ENCODE results near the gene SERHL2.
A peak's percentile ranks its signal among the peaks of the same experiment; 100 is the strongest.
"Not testable (repeated sequence)": the region's sequence is repeated elsewhere in the genome, so short reads cannot be mapped to it uniquely, and the experiment has no call there.

SERHL2 gene

DNA sequence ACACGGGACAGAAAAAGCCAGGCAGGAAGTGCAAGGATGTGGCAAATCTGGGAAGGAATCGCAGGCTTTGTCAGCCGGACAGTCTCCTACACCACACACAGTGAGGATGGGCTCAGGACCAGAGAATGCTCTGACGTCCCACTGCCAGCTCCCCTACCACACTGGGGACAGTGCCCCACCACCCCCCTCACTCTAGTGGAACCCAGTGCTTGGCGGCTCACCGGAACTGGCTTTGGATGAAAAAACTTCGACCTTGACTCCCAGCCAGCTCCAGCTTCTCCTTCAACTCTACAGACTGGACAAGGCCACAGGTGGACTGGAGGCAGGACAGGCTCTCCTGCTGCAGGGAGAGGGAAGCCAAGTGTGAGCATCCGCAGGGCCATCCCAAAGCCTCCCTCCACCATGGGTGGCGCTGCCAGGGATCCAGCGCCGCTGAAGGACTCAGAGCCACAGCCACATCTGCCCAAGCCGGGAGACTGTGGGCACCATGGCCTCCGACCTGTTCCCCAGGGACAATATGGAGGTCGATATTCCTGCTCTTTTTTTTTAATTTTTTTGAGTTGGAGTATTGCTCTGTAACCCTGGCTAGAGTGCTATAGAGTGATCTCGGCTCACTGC lies 24.0 kb downstream of the SERHL2 start:
- TF ChIP-seq, protein P1, sequence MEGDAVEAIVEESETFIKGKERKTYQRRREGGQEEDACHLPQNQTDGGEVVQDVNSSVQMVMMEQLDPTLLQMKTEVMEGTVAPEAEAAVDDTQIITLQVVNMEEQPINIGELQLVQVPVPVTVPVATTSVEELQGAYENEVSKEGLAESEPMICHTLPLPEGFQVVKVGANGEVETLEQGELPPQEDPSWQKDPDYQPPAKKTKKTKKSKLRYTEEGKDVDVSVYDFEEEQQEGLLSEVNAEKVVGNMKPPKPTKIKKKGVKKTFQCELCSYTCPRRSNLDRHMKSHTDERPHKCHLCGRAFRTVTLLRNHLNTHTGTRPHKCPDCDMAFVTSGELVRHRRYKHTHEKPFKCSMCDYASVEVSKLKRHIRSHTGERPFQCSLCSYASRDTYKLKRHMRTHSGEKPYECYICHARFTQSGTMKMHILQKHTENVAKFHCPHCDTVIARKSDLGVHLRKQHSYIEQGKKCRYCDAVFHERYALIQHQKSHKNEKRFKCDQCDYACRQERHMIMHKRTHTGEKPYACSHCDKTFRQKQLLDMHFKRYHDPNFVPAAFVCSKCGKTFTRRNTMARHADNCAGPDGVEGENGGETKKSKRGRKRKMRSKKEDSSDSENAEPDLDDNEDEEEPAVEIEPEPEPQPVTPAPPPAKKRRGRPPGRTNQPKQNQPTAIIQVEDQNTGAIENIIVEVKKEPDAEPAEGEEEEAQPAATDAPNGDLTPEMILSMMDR (IDR thresholded peaks at IDR 0.05; ENCODE audit: low read length, missing control alignments) = no peak
- H3K4me3 ChIP-seq (replicated peaks; ENCODE audit: low read depth, low read length) = no peak overlapping the region
- DNase-seq (ENCODE audit: low read depth) = no peak

DNA sequence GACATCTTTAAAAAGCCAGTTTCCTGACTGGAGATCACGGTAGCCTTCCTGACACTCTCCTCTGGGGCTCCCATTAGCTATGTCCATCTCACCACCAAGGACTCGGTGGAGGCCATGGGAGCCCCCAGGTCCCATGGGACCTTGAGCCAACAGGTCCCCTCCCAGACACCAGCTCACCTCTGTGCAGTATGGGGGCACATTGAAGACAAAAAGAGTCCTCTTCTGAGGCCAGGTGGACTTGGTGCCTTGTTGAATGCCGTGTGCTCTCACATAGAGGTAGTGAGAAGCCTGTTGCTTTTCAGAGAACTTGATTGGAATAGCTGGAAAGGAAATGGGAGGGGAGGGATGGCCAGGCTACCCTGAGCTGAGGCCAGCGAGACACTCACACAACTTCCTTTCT lies 26.3 kb downstream of the SERHL2 start:
- DNase-seq (ENCODE audit: low read depth); H3K4me3 ChIP-seq (replicated peaks; ENCODE audit: low read depth, low read length): not testable (repeated sequence)

DNA sequence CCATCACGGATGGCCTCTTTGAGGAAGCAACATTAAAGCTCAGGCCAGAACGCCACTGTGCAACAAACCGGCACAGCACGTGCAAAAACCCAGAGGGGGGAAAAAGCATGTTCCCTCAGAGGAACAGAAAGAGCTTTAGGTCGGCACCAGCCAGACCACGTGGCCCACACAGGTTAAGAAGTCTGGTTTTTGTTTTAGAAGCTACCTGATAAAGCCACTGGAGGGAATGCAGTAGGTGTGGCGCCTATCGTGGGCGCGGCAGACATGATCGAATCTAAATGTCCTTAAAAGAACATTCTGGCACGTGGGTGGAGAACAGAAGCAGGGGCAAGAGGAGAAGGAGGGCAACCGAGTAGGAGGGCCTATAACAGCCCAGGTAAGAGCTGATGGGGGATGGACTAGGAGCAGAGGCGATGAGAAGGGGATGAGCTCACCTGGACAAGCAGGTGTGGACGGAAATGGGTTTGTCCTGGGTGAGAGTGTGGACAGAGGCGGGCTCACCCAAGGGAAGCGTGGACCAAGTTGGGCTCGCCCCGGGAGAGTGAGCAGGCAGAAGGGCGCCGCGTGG lies 27.5 kb downstream of the SERHL2 start:
- DNase-seq (ENCODE audit: low read depth) = not testable (repeated sequence)
- H3K4me3 ChIP-seq (replicated peaks; ENCODE audit: low read depth, low read length) = peak overlapping the region; percentile 64

DNA sequence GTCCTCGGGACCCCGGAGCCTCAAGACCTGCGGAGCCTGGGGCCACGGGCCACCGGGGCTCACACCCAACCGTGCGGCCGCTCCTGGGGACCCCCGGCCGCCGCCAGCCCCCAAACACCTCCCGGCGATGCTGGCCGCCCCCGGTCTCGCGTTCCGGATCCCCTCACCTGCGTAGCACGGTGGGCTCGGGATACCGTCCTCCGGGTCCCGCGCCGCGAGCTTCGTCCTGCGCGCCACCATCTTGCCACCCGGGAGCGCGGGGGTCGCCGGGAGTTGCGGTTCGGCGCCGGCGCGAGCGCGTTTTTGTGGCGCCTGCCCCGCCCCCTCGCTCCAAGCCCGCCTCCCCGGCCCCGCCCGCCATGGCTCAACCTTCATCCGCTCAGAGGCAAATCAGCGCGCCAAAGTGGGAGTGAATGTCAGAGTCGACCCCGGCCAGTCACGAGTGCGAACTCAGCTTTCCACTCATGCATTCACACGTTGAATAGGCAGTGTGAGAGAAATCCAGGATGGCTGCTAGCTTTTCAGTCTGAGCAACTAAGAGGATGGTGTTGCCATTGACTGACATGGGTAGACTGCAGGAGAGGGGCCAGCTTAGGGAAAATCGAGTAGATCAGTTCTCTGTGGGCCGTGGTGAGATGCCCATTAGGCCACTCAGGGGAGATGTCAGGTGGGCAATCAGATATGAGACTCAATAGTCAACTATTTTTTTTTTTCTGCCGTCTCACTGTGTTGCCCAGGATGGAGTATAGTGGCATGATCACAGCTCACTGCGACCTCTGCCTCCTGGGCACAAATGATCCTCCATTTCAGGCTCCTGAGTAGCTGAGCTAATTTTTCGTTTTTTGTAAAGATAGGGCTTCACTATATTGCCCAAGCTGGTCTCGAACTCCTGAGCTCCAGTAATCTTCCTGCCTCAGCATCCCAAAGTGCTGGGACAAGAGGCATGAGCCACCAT lies 28.3 kb downstream of the SERHL2 start:
- peak overlapping the region; percentile 64 for H3K4me3 ChIP-seq (replicated peaks; ENCODE audit: low read depth, low read length)
- TF ChIP-seq, protein P1 (IDR thresholded peaks at IDR 0.05; ENCODE audit: low read length, missing control alignments) = no peak
- peak; percentile 74 for DNase-seq (ENCODE audit: low read depth)

DNA sequence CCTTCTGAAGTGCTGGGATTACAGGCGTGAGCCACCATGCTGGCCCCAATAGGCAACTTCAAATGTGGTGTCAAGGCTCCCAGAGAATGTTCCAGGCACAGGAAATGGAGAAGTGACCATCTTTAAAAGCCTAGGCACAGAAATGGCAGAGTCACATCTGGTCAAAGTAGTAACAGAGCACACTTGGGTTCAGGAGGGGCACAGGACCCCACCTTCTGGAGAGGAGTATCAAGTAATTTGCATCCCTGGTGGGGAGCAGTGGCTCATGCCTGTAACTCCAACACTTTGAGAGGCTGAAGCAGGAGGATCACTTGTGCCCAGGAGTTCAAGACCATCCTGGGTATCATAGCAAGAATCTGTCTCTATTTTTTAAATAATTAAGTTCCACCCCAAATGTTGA lies 29.2 kb downstream of the SERHL2 start:
- H3K4me3 ChIP-seq (replicated peaks; ENCODE audit: low read depth, low read length) = no peak overlapping the region
- no peak for DNase-seq (ENCODE audit: low read depth)
- TF ChIP-seq, protein P1 (IDR thresholded peaks at IDR 0.05; ENCODE audit: low read length, missing control alignments) = no peak

DNA sequence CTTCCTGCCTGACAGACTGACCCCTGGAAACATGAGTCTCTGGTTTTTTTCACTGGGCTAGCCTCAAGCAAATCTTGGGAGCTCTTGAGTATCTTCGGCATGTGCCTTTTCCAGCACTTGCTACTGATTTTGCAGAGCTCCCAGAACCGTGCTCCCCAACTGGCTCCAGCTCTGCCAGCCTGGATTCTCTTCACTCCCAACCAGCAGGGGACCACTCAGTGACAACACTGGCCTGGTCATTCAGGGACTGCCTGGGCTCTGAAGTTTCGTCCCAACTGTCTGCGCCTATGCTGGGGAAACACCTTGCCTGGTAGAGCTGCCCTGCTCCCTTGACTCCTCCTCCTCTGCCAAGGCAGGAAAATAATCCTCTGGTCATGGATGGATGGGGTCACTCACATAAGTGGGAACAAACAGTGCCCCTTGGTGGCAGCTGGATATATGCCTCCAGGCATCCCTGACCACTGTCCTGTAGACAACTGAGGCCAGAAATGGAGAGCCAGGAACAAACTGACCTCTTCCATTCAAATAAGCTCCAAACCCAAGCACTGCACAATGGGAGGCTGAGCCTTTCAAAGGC lies 30.7 kb downstream of the SERHL2 start:
- DNase-seq (ENCODE audit: low read depth) = no peak
- H3K4me3 ChIP-seq (replicated peaks; ENCODE audit: low read depth, low read length) = no peak overlapping the region
- TF ChIP-seq, protein P1 (IDR thresholded peaks at IDR 0.05; ENCODE audit: low read length, missing control alignments) = no peak

DNA sequence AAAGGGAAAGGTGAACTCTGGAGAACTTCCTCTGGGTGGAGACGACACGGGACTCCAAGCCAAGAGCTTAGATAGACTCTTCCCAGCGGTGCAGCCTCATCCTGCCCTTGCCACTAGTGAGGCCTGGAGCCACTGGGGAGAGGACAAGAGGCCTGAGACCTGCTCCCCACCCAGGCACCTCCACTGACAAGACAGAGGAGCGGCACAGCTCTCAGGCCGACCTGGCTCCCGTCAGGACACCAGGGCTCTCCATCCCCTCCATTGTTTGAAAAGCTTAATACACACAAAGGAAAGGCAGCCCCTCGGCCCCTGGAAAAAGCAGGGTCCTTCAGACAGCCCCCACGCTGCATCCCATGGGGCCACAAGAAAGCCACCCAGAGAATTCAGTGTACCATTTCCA lies 31.3 kb downstream of the SERHL2 start:
- no peak for DNase-seq (ENCODE audit: low read depth)
- TF ChIP-seq, protein P1 (IDR thresholded peaks at IDR 0.05; ENCODE audit: low read length, missing control alignments) = no peak

More for the DNA sequence above, 31.3 kb downstream of the SERHL2 start:
- H3K4me3 ChIP-seq (replicated peaks; ENCODE audit: low read depth, low read length) = no peak overlapping the region

All from fibroblast of pulmonary artery (primary cell).